Osteocyte (in vitro differentiated cells): ENCODE results near the gene SMYD5. TPM values are rescaled to one million over a fixed set of nuclear protein-coding genes. Genes with fewer than 3 reads are reported as not detected.

Experiments
- DNase-seq: peaks from one replicate; pipeline ENCODE4 v3.0.0; 2021; ENCODE audit warnings: mixed read lengths; ENCODE audit not compliant: unreplicated experiment; ENCODE audit errors: extremely low spot score
- H3K27ac Mint-ChIP-seq: one replicate; pipeline ENCODE4 v1.8.0; 2021; ENCODE audit warnings: mild to moderate bottlenecking, mixed read lengths; ENCODE audit not compliant: unreplicated experiment
- H3K27me3 Mint-ChIP-seq: one replicate; pipeline ENCODE4 v1.8.0; 2021; ENCODE audit warnings: mixed read lengths; ENCODE audit not compliant: unreplicated experiment
- H3K36me3 Mint-ChIP-seq: one replicate; pipeline ENCODE4 v1.8.0; 2021; ENCODE audit warnings: mixed read lengths; ENCODE audit not compliant: unreplicated experiment
- H3K4me1 Mint-ChIP-seq: one replicate; pipeline ENCODE4 v1.8.0; 2021; ENCODE audit warnings: mixed read lengths; ENCODE audit not compliant: unreplicated experiment
- H3K4me3 Mint-ChIP-seq: one replicate; pipeline ENCODE4 v1.8.0; 2021; ENCODE audit warnings: mild to moderate bottlenecking, moderate library complexity, mixed read lengths; ENCODE audit not compliant: unreplicated experiment
- H3K9me3 Mint-ChIP-seq: one replicate; pipeline ENCODE4 v1.8.0; 2021; ENCODE audit warnings: mixed read lengths; ENCODE audit not compliant: unreplicated experiment
- total RNA-seq: library from RNA; stranded (reverse); gene quantifications from 2 replicates; pipeline ENCODE4 v1.2.1, GENCODE V29; 2021
- TF ChIP-seq, protein P1 (sequence below): fragments of 200-600 bp; sonication (generic); IDR thresholded peaks from 2 replicates; pipeline ENCODE4 v1.5.0; 2021; ENCODE audit warnings: antibody characterized with exemption, mild to moderate bottlenecking, moderate library complexity

SMYD5 gene
- total RNA-seq, 1 donor from 2014 or later = 17.1 TPM

- Mint-ChIP-seq H3K4me1 (peaks cover 18% of the 10 kb centered on the region), H3K9me3 (no peaks in the 10 kb centered on the region), H3K4me3 (no peak overlapping the region), H3K36me3 (no peaks in the 10 kb centered on the region), H3K27me3 (peaks cover 42% of the 10 kb centered on the region), H3K27ac (no peak overlapping the region)
- TF ChIP-seq, protein P1, sequence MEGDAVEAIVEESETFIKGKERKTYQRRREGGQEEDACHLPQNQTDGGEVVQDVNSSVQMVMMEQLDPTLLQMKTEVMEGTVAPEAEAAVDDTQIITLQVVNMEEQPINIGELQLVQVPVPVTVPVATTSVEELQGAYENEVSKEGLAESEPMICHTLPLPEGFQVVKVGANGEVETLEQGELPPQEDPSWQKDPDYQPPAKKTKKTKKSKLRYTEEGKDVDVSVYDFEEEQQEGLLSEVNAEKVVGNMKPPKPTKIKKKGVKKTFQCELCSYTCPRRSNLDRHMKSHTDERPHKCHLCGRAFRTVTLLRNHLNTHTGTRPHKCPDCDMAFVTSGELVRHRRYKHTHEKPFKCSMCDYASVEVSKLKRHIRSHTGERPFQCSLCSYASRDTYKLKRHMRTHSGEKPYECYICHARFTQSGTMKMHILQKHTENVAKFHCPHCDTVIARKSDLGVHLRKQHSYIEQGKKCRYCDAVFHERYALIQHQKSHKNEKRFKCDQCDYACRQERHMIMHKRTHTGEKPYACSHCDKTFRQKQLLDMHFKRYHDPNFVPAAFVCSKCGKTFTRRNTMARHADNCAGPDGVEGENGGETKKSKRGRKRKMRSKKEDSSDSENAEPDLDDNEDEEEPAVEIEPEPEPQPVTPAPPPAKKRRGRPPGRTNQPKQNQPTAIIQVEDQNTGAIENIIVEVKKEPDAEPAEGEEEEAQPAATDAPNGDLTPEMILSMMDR = no peak
- no peak for DNase-seq
Observed at GRCh38 chr2:73174244-73174643, 39.8 kb upstream of the SMYD5 start.

DNA sequence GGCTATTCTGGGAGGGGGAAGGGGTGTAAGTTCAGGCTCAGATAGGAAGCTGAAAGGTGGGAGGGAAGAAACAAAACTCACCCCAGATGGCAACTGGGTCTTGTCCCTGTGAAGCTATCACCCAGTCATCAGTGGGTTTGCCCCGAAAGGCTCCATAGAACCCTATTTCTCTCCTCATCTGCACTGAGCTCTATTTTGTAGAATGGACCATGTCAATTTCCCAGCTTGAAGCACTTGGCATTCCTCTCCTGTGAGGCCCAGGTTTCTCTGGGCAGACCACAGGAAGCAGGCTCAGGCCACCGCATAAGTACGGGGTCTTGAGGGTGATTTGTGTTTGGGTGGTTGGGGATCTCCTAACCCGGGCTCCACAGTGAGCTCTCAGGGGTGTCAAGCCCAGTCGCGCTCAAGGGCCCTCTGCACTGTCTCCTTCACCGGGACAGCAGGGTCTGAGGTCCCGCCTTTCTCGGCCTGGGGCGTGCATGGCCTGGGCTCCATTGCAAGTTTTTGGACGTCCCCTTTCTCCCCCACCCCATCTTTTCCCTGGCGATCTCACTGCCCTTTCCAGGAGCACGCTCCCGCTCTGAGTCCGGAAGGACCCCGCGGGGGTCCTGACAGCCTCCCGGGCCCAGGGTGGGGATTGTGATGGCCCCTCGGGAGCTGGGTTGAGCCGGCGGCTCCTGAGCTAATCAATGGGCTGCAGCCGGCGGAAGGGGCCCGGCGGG is 38.9 kb upstream of the SMYD5 start:
- no peaks in the 10 kb centered on the region for H3K9me3 Mint-ChIP-seq
- H3K27ac Mint-ChIP-seq = no peak overlapping the region
- peaks cover 50% of the 10 kb centered on the region for H3K27me3 Mint-ChIP-seq
- H3K4me1 Mint-ChIP-seq = peaks cover 18% of the 10 kb centered on the region
- DNase-seq = no peak
- TF ChIP-seq, protein P1 = no peak
- no peaks in the 10 kb centered on the region for H3K36me3 Mint-ChIP-seq
- peak overlapping the region; percentile 56 for H3K4me3 Mint-ChIP-seq

DNA sequence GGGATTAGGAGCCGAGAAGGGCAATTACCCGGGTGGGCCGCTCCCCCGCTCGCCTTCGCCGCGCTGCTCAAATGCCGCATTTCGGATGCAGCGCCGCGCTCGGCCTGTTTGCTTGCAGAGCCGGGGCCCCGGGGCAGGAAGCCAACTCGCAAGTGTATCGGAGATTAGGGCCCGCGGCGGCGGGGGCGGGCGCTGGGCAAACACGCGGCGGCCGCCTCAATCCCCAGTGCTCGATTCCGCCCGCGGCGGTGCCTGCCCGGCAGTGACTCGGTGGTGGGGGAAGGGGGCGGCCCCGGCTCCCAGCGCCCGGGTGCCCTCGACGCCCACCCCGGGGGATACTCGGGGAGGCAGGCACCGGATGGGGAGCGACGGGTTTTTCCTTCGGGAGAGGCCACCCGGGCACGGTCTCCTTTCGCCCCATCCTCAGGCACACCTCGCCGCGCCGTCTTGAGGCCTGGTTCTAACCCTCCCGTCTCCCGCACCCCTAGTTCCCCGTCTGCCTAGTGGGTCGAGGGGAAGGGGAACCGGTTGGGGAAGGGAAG is 38.3 kb upstream of the SMYD5 start:
- no peaks in the 10 kb centered on the region for H3K9me3 Mint-ChIP-seq
- peak overlapping the region; percentile 56 for H3K4me3 Mint-ChIP-seq
- no peak overlapping the region for H3K27ac Mint-ChIP-seq
- peaks cover 18% of the 10 kb centered on the region for H3K4me1 Mint-ChIP-seq
- no peaks in the 10 kb centered on the region for H3K36me3 Mint-ChIP-seq
- H3K27me3 Mint-ChIP-seq = peaks cover 56% of the 10 kb centered on the region
- TF ChIP-seq, protein P1 = no peak
- no peak for DNase-seq

- TF ChIP-seq, protein P1 = no peak
- no peaks in the 10 kb centered on the region for H3K9me3 Mint-ChIP-seq
- H3K36me3 Mint-ChIP-seq = no peaks in the 10 kb centered on the region
- H3K27me3 Mint-ChIP-seq = peaks cover 61% of the 10 kb centered on the region
- peak overlapping the region; percentile 91 for H3K4me3 Mint-ChIP-seq
- peaks cover 18% of the 10 kb centered on the region for H3K4me1 Mint-ChIP-seq
- peak overlapping the region; percentile 83 for H3K27ac Mint-ChIP-seq
- no peak for DNase-seq
Observed at GRCh38 chr2:73176205-73176880, 37.7 kb upstream of the SMYD5 start.
